ENCODE results near the gene RPS15.

- TF ChIP-seq POLR2AphosphoS5 (IDR thresholded peaks at IDR 0.05; ENCODE audit: borderline replicate concordance, low read depth, low read length) = no peak
- no peak for TF ChIP-seq EZH2 (IDR thresholded peaks at IDR 0.05)
- TF ChIP-seq FOXP2 (optimal IDR thresholded peaks at IDR 0.05; ENCODE audit: control extremely low read depth, extremely low read length, insufficient read depth) = no peak
Measured at GRCh38 chr19:1447944-1448343, 9.7 kb downstream of the RPS15 start.

Data from SK-N-MC (cell line).